IPS-18a (cell line): ENCODE measurements around the gene HID1.

ENCODE experiments used
- H3K27ac ChIP-seq: one replicate; pipeline ENCODE4 v1.5.1; 2013; ENCODE audit warnings: low read length
- H3K27me3 ChIP-seq: one replicate; pipeline ENCODE4 v1.6.1; 2013; ENCODE audit warnings: mild to moderate bottlenecking, low read length; ENCODE audit not compliant: control insufficient read depth, insufficient read depth
- H3K36me3 ChIP-seq: one replicate; pipeline ENCODE4 v1.6.1; 2013; ENCODE audit warnings: low read depth, low read length; ENCODE audit not compliant: control insufficient read depth
- H3K4me1 ChIP-seq: one replicate; pipeline ENCODE4 v1.6.1; 2013; ENCODE audit warnings: low read depth, low read length; ENCODE audit not compliant: control insufficient read depth
- H3K4me3 ChIP-seq: one replicate; pipeline ENCODE4 v1.5.1; 2013; ENCODE audit warnings: low read length
- H3K9ac ChIP-seq: one replicate; pipeline ENCODE4 v1.6.1; 2013; ENCODE audit warnings: mild to moderate bottlenecking, low read length, moderate library complexity
- H3K9me3 ChIP-seq: one replicate; pipeline ENCODE4 v1.6.1; 2013; ENCODE audit warnings: low read depth, low read length; ENCODE audit not compliant: control insufficient read depth

HID1 gene

DNA sequence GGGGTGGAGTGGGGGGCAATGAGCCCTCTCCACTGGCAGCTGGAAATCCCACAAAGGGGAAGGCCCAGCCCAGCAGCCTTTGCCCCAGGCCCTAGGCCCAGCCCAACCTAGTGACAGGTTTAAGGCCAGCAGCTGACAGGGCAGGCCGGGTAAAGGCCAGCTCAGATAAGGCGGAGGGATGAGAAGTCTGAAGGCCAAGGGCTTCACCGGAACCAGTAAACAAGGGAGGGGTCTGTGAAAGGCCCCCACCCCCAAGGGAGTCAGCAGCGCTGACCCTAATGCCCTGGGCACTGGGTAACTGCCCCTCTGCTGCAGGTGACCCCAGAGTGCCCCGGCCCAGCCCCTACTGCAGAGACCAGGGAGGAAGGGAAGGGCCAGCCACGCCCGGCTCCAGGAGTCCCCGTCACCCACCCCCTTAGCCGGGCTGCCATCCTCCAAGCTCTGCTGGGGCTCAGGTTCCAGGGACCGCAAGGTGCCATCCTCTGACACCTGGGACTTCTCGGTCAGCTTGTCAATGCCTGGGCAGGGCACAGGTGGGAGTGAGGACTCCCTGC, 19.3 kb downstream of the HID1 start:
- Histone ChIP-seq H3K4me3 (no peak overlapping the region), H3K9ac (no peak overlapping the region)

DNA sequence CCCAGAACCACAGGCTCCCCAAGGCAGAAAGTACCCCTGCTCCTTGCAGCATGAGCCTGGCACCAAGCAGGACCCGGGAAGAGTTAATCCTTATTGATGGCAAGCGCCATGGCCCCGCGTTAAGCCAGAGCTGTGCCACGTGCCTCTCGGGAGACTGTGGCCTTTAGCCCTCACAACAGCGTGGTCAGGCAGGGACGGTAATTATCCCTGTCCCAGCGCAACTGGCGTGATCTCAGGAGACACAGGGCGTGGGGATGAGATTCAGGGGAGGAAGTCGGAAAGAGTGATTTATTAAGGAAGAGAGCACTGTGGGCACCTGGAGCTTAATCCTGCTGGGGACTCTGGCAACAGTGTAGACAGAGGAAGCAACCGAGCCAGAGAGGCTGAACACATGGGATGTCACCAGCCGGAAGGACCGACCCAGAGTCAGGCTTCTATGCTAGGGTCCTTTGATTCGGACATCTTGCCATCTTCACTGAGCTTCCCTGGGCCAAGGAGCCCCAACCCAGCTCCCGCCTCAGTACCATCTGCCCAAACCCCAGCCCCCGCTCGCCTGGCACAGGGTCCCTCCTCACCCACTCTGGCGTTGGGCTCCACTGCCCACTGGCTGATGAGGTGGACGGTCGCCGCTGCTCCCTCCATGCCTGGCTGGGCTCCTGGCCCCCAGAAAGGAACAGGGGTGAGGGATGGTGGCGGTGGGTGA, 20.0 kb downstream of the HID1 start:
- Histone ChIP-seq H3K4me1 (no peaks in the 10 kb centered on the region), H3K9me3 (no peaks in the 10 kb centered on the region), H3K27ac (no peak overlapping the region), H3K9ac (no peak overlapping the region), H3K36me3 (no peaks in the 10 kb centered on the region), H3K27me3 (peaks cover 6% of the 10 kb centered on the region), H3K4me3 (no peak overlapping the region)

More for the DNA sequence above, 19.3 kb downstream of the HID1 start:
- H3K36me3 ChIP-seq, result no peaks in the 10 kb centered on the region
- H3K9me3 ChIP-seq, result no peaks in the 10 kb centered on the region
- no peaks in the 10 kb centered on the region for H3K4me1 ChIP-seq
- H3K27me3 ChIP-seq, result peaks cover 9% of the 10 kb centered on the region
- H3K27ac ChIP-seq, result no peak overlapping the region

DNA sequence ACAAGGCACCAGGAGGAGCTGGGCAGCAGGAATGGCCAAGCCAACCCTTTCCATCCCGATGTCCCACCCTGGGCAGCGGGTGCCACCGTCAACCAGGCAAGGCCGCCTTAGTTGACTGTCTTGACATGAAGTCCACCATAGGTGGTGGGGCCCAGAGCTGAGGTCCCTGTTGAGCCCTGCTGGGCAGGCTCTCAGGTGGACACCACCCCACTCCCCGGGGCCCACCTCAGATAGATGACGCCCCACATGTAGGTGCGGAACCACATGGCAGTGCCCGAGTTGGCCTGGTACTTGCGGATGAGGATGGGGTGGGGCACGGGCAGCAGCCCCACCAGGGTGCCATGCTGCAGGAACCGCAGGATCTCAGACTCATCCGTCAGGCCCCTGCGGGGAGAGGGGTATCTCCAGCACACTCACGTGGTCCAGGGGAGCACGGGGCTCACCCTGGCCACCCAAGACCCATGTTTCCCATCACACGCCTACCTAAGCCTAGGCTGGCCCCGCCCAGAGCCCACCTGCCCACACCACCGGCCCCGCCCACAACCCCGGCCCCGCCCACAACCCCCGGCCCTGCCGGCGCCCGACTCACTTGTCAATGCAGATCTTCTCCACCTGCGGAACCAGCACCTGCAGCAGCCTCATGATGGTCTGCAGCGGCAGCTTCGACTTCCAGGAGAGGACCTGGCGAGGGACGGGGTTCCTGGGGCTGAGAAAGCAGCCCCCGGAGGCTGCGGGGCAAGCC, 20.7 kb downstream of the HID1 start:
- Histone ChIP-seq H3K36me3 (no peaks in the 10 kb centered on the region), H3K27ac (no peak overlapping the region), H3K9me3 (no peaks in the 10 kb centered on the region), H3K27me3 (peaks cover 6% of the 10 kb centered on the region), H3K4me1 (no peaks in the 10 kb centered on the region), H3K4me3 (no peak overlapping the region), H3K9ac (no peak overlapping the region)

DNA sequence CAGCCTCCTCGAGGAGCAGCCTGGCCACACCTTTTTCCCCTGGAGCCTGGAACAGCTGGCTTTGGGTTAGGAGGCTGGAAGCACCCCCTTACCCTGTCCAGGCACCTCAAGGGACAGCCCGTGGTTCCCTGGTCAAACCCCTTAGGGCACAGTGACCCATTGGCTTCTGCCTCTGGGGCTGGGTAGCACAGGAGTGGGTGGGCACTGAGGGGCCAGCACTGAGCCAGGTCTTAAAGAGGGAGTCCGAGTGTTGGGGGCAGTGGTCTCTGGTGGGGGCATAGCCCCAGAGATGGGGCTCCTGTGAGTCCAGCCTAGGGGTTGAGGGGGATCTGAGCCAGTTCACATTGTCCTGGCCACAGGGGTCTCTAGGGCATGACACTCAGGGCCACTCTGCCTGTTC, 21.5 kb downstream of the HID1 start:
- Histone ChIP-seq H3K27ac (no peak overlapping the region), H3K9ac (no peak overlapping the region), H3K4me1 (no peaks in the 10 kb centered on the region), H3K9me3 (no peaks in the 10 kb centered on the region), H3K36me3 (no peaks in the 10 kb centered on the region), H3K4me3 (no peak overlapping the region), H3K27me3 (peaks cover 6% of the 10 kb centered on the region)

DNA sequence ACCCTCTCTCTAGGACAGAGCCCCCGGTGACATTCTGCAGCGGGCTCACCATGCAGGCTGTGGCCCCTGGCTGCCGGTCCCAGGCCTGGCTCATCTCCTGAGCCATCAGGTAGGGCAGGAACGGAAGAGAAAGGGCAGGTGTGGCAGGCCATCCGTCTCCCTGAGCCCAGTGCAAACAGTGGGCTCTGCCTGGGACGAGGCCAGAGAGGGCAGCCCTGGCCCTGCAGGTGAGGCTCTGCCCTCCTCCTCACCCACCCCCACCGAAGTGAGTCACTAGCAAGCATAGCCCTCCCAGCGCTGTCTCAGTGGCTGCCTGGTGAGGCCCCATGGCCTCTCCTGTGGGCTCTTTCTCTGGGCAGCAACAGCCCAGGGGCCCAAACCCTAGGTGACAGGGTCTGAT, 22.4 kb downstream of the HID1 start:
- H3K9me3 ChIP-seq, result no peaks in the 10 kb centered on the region

DNA sequence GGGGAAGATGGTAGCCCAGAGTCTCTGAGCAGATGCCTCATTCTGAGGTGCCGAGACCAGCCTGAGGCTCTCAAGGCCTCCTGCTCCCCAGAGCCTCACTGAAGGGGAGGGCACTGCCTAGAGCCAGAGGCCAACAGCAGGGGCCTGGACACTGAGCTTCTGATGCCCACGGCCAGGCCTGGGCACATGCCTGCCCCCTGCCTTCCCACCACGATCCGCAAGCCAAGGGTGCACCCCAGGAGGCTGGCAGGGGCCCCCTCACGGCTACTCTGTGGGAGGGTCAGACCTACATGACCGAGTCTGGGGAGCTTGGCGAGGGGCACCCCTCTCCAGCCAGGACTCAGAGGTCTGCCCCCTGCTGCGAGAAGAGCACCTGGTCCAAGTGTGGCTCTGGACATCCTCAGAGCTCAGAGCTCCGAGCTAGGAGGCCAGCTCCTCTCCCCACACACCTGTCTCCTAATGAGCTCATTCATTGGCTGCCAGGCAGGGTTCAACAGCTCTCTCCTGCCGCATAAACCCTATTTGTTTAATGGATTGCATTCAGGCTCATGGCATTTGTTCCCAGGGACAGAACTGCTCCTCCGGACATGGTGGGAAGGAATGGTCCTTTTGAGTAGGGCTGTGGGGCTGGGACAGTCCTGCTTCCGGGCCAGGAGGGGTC, 23.0 kb downstream of the HID1 start:
- Histone ChIP-seq H3K36me3 (no peaks in the 10 kb centered on the region), H3K27ac (no peak overlapping the region), H3K4me3 (no peak overlapping the region), H3K4me1 (no peaks in the 10 kb centered on the region), H3K27me3 (peaks cover 6% of the 10 kb centered on the region), H3K9ac (no peak overlapping the region), H3K9me3 (no peaks in the 10 kb centered on the region)

More for the DNA sequence above, 22.4 kb downstream of the HID1 start:
- Histone ChIP-seq H3K27me3 (peaks cover 6% of the 10 kb centered on the region), H3K9ac (no peak overlapping the region), H3K4me1 (no peaks in the 10 kb centered on the region), H3K4me3 (no peak overlapping the region), H3K27ac (no peak overlapping the region), H3K36me3 (no peaks in the 10 kb centered on the region)

DNA sequence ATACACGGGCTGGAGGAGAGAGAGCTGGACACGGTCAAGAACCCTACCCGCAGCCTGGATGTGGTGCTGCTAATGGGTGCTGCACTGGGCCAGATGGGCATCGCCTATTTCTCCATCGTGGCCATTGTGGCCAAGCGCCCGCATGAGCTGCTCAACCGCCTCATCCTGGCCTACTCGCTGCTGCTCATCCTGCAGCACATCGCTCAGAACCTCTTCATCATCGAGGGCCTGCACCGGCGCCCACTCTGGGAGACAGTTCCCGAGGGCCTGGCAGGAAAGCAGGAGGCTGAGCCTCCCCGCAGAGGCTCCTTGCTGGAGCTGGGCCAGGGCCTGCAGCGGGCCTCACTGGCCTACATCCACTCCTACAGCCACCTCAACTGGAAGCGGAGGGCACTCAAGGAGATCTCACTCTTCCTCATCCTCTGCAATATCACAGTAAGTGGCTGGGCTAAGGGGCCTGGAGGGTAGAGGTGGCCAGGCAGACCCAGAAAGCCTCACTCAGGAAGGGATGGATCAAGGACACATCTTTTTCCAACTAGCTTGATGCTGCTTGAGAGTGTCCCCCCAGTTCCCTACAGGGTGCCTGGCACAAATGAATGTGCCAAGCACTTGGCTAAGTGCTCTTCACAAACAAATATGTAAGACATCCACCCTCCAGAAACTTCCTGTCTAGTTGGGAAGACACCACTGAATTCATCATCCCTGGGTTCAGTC, 25.4 kb downstream of the HID1 start:
- no peak overlapping the region for H3K9ac ChIP-seq
- H3K36me3 ChIP-seq, result no peaks in the 10 kb centered on the region
- no peak overlapping the region for H3K4me3 ChIP-seq
- H3K27me3 ChIP-seq, result peaks cover under 1% of the 10 kb centered on the region
- no peaks in the 10 kb centered on the region for H3K4me1 ChIP-seq
- H3K9me3 ChIP-seq, result no peaks in the 10 kb centered on the region
- H3K27ac ChIP-seq, result no peak overlapping the region

DNA sequence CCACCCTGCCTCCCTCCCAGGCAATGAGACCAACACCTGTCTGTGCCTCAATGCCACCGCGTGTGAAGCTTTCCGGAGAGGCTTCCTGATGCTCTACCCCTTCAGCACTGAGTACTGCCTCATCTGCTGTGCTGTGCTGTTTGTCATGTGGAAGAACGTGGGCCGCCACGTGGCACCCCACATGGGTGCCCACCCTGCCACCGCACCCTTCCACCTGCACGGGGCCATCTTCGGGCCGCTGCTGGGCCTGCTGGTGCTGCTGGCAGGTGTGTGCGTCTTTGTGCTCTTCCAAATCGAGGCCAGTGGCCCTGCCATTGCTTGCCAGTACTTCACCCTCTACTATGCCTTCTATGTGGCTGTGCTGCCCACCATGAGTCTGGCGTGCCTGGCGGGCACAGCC, 25.9 kb downstream of the HID1 start:
- Histone ChIP-seq H3K4me1 (no peaks in the 10 kb centered on the region), H3K27me3 (no peaks in the 10 kb centered on the region)

DNA sequence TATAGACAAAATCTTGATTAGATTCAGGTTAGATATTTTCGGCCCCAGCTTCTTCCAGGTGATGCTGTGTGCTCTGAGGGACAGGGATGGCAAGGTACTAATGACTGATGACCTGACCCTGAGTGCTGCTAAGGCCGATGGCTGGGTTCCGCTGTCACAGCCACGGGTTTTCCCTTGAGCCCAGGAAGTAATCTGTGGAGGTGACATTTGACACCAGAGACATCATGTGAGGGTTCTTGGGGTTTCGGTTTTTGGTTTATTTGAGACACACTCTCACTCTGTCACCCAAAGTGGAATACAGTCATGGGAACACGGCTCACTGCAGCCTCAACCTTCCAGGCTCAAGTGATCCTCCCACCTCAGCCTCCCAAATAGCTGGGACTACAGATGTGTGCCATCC, 27.0 kb downstream of the HID1 start:
- Histone ChIP-seq H3K4me3 (no peak overlapping the region), H3K36me3 (no peaks in the 10 kb centered on the region), H3K27me3 (no peaks in the 10 kb centered on the region), H3K9me3 (no peaks in the 10 kb centered on the region), H3K9ac (no peak overlapping the region), H3K4me1 (no peaks in the 10 kb centered on the region), H3K27ac (no peak overlapping the region)

More for the DNA sequence above, 25.9 kb downstream of the HID1 start:
- Histone ChIP-seq H3K9me3 (no peaks in the 10 kb centered on the region), H3K36me3 (no peaks in the 10 kb centered on the region), H3K9ac (no peak overlapping the region), H3K27ac (no peak overlapping the region), H3K4me3 (no peak overlapping the region)

DNA sequence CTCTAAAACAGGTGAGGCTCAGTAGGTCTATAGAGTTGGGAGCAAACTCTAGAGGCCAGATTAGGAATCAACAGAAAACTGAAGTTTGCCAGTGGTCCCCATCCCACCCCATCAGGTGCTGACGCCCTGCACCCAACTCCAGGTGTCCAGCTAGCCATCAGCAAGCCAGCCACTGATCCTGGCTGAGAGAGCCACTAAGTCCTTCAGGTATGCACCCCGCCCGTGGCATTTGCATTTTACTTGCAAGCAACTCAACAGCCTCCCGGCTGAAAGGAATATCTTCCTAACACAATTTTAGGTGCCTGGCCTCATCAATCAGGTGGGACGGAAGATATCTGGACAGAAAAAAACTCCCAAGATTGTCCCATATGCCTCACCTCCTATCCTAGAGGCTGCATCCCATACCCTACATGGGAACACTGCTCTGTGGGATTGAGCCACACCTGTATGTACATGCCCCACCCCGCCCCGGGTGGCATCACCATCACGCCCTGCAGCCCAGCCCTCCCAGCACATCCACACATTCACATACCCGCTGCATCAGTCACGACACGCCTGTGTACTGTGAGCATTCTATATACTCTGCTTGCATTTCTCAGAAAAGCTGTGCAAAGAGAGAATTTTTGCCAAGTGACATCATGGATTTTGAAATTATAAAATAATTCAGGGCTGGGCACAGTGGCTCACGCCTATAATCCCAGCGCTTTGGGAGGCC, 28.6 kb downstream of the HID1 start:
- H3K27me3 ChIP-seq, result peaks cover 4% of the 10 kb centered on the region
- H3K4me1 ChIP-seq, result no peaks in the 10 kb centered on the region
- no peak overlapping the region for H3K27ac ChIP-seq
- H3K36me3 ChIP-seq, result no peaks in the 10 kb centered on the region
- H3K9me3 ChIP-seq, result no peaks in the 10 kb centered on the region
- no peak overlapping the region for H3K9ac ChIP-seq
- no peak overlapping the region for H3K4me3 ChIP-seq
